Keratinocyte (primary cell): ENCODE results near the gene SOD2. TPM values are rescaled to one million over a fixed set of nuclear protein-coding genes. Genes with fewer than 3 reads are reported as not detected.
A peak's percentile ranks its signal among the peaks of the same experiment; 100 is the strongest.

Experiments
- DNase-seq: peaks from one replicate; pipeline ENCODE4 v3.0.0-alpha.2; 2011; ENCODE audit warnings: low read depth, missing footprints, low spot score
- FAIRE-seq: peaks from 2 replicates; lab custom pipeline; 2011; peaks lifted over from hg19 to GRCh38; lab: Jason Lieb, UNC
- H2AFZ ChIP-seq: 2 replicates; pipeline ENCODE4 v1.6.0; 2012; ENCODE audit warnings: low read length, control low read depth, inconsistent platforms; ENCODE audit not compliant: control insufficient read depth
- H3K27ac ChIP-seq: 2 replicates; pipeline ENCODE4 v1.5.1; 2011; ENCODE audit warnings: low read length; ENCODE audit not compliant: control insufficient read depth, insufficient read depth
- H3K27me3 ChIP-seq: 3 replicates; pipeline ENCODE4 v1.6.0; 2011; ENCODE audit warnings: low read length; ENCODE audit not compliant: control insufficient read depth, insufficient read depth; ENCODE audit errors: extremely low read depth
- H3K36me3 ChIP-seq, 2 experiments: 2 replicates in 1 of 2; 3 replicates in 1 of 2; pipeline ENCODE4 v1.5.1; 2011; ENCODE audit warnings: low read length in 2 of 2, mild to moderate bottlenecking in 1 of 2; ENCODE audit not compliant: control insufficient read depth in 2 of 2, insufficient read depth in 2 of 2; ENCODE audit errors: extremely low read depth in 1 of 2
- H3K4me1 ChIP-seq: 3 replicates; pipeline ENCODE4 v1.5.1; 2011; ENCODE audit warnings: low read length; ENCODE audit not compliant: control insufficient read depth, insufficient read depth; ENCODE audit errors: extremely low read depth
- H3K4me2 ChIP-seq: 3 replicates; pipeline ENCODE4 v1.6.0; 2011; ENCODE audit warnings: low read depth, low read length; ENCODE audit not compliant: control insufficient read depth, insufficient read depth; ENCODE audit errors: extremely low read depth
- H3K4me3 ChIP-seq, 3 experiments: fragments of 200-600 bp in 1 of 3; sonication (generic) in 1 of 3; 2 replicates in 2 of 3; 3 replicates in 1 of 3; pipeline ENCODE4 v1.5.1; 2011 to 2016; ENCODE audit warnings: low read length in 3 of 3, mild to moderate bottlenecking in 3 of 3, control low read depth in 2 of 3, inconsistent platforms in 1 of 3, low read depth in 1 of 3, mixed read lengths in 1 of 3, mixed run types in 1 of 3, moderate library complexity in 1 of 3; ENCODE audit not compliant: control insufficient read depth in 2 of 3, insufficient read depth in 2 of 3; ENCODE audit errors: extremely low read depth in 1 of 3
- H3K79me2 ChIP-seq: 2 replicates; pipeline ENCODE4 v1.6.0; 2012; ENCODE audit warnings: low read length; ENCODE audit not compliant: control insufficient read depth, insufficient read depth
- H3K9ac ChIP-seq: 3 replicates; pipeline ENCODE4 v1.6.0; 2011; ENCODE audit warnings: low read length; ENCODE audit not compliant: control insufficient read depth, insufficient read depth; ENCODE audit errors: extremely low read depth
- H3K9me1 ChIP-seq: 3 replicates; pipeline ENCODE4 v1.6.0; 2011; ENCODE audit warnings: low read length; ENCODE audit not compliant: control insufficient read depth, insufficient read depth; ENCODE audit errors: extremely low read depth
- H3K9me3 ChIP-seq: 2 replicates; pipeline ENCODE4 v1.5.1; 2012; ENCODE audit warnings: low read depth, low read length; ENCODE audit not compliant: control insufficient read depth
- H4K20me1 ChIP-seq: 3 replicates; pipeline ENCODE4 v1.6.0; 2011; ENCODE audit warnings: low read length; ENCODE audit not compliant: control insufficient read depth, insufficient read depth; ENCODE audit errors: extremely low read depth
- EZH2 ChIP-seq: IDR thresholded peaks from one replicate; pipeline ENCODE4 v1.6.1; 2012; ENCODE audit warnings: inconsistent platforms, mild to moderate bottlenecking, low read length, moderate library complexity
- dilution Hi-C: fragments of 300-500 bp; cut with MboI; formaldehyde crosslinking; loops from one replicate; pipeline ENCODE4 v1.7.0; 2020; ENCODE audit warnings: low sequenced_read_pairs; ENCODE audit not compliant: extremely low pct_ligation_motif_present
- polyA plus RNA-seq, 5 experiments: library from polyadenylated mRNA; depleted of rRNA in 3 of 5; stranded (reverse) in 3 of 5; stranded (forward) in 1 of 5; unstranded in 1 of 5; fragments of >200 nt; gene quantifications; 1 replicate in 1 of 5; 2 replicates in 3 of 5; 3 replicates in 1 of 5; pipeline versions ENCODE4 v1.2.1 to v1.2.3, GENCODE V29; 2011 to 2012; ENCODE audit warnings: missing spikeins in 2 of 5, low read depth in 1 of 5, low replicate concordance in 1 of 5
- TF ChIP-seq, protein P1 (sequence below), 3 experiments: IDR thresholded peaks in 1 of 3; conservative IDR thresholded peaks in 1 of 3; optimal IDR thresholded peaks in 1 of 3; 2 replicates in 2 of 3; 3 replicates in 1 of 3; pipeline versions ENCODE3 to v1.5.1; 2011; ENCODE audit warnings: low read length in 3 of 3, mild to moderate bottlenecking in 3 of 3, moderate library complexity in 2 of 3, control low read depth in 1 of 3, inconsistent platforms in 1 of 3; ENCODE audit not compliant: insufficient read depth in 2 of 3; ENCODE audit errors: extremely low read depth in 1 of 3

Gene SOD2
- polyA plus RNA-seq, 1 donor (not counting 4 experiments of a cell fraction or from before 2014, with no cell fraction given), result 41.9 TPM

DNA sequence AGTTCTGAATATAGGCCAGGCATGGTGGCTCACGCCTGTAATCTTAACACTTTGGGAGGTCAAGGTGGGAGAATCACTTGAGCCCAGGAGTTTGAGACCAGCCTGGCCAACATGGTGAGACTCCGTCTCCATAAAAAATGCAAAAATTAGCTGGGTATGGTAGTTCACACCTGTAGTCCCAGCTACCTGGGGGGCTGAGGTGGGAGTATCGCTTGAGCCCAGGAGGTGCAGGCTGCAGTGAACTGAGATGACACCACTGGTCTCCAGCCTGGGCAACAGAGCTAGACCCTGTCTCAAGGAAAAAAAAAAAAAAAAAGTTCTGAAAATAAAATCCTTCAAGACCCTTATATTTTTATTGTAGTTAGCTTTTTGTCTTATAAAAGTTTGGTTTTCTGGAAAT lies 22.6 kb upstream of the SOD2 start:
- H4K20me1 ChIP-seq, result no peaks in the 10 kb centered on the region
- no peak overlapping the region for H2AFZ ChIP-seq
- no peaks in the 10 kb centered on the region for H3K36me3 ChIP-seq
- no peaks in the 10 kb centered on the region for H3K79me2 ChIP-seq
- peaks cover 12% of the 10 kb centered on the region for H3K4me1 ChIP-seq
- no peak for TF ChIP-seq EZH2
- TF ChIP-seq, protein P1, sequence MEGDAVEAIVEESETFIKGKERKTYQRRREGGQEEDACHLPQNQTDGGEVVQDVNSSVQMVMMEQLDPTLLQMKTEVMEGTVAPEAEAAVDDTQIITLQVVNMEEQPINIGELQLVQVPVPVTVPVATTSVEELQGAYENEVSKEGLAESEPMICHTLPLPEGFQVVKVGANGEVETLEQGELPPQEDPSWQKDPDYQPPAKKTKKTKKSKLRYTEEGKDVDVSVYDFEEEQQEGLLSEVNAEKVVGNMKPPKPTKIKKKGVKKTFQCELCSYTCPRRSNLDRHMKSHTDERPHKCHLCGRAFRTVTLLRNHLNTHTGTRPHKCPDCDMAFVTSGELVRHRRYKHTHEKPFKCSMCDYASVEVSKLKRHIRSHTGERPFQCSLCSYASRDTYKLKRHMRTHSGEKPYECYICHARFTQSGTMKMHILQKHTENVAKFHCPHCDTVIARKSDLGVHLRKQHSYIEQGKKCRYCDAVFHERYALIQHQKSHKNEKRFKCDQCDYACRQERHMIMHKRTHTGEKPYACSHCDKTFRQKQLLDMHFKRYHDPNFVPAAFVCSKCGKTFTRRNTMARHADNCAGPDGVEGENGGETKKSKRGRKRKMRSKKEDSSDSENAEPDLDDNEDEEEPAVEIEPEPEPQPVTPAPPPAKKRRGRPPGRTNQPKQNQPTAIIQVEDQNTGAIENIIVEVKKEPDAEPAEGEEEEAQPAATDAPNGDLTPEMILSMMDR (optimal IDR thresholded peaks at IDR 0.05 in 1 of 3, IDR thresholded peaks at IDR 0.05 in 1 of 3, conservative IDR thresholded peaks at IDR 0.05 in 1 of 3; ENCODE audit: extremely low read depth in 1 of 3, insufficient read depth in 2 of 3, low read length in 3 of 3), result no peak
- FAIRE-seq (no peak), DNase-seq (no peak)
- dilution Hi-C loops, result no loop called here
- H3K4me3 ChIP-seq, result no peak overlapping the region
- no peak overlapping the region for H3K9ac ChIP-seq
- H3K27me3 ChIP-seq, result no peaks in the 10 kb centered on the region
- no peaks in the 10 kb centered on the region for H3K9me1 ChIP-seq
- H3K9me3 ChIP-seq, result no peaks in the 10 kb centered on the region
- peak overlapping the region; percentile 73 for H3K27ac ChIP-seq
- no peak overlapping the region for H3K4me2 ChIP-seq

- Histone ChIP-seq H3K4me1 (peaks cover 12% of the 10 kb centered on the region), H3K27ac (no peak overlapping the region), H3K9me3 (no peaks in the 10 kb centered on the region), H3K4me2 (no peak overlapping the region), H3K79me2 (no peaks in the 10 kb centered on the region), H3K9ac (no peak overlapping the region), H3K36me3 (no peaks in the 10 kb centered on the region), H2AFZ (no peak overlapping the region), H4K20me1 (no peaks in the 10 kb centered on the region), H3K27me3 (no peaks in the 10 kb centered on the region), H3K9me1 (no peaks in the 10 kb centered on the region), H3K4me3 (no peak overlapping the region)
- TF ChIP-seq, protein P1 (optimal IDR thresholded peaks at IDR 0.05 in 1 of 3, IDR thresholded peaks at IDR 0.05 in 1 of 3, conservative IDR thresholded peaks at IDR 0.05 in 1 of 3; ENCODE audit: extremely low read depth in 1 of 3, insufficient read depth in 2 of 3, low read length in 3 of 3), result no peak
- no peak for TF ChIP-seq EZH2
- DNase-seq (no peak), FAIRE-seq (no peak)
- dilution Hi-C loops, result no loop called here
Observed at GRCh38 chr6:159715166-159715565, 22.1 kb upstream of the SOD2 start.
